ENCODE results near the gene PIGU.

Gene PIGU

DNA sequence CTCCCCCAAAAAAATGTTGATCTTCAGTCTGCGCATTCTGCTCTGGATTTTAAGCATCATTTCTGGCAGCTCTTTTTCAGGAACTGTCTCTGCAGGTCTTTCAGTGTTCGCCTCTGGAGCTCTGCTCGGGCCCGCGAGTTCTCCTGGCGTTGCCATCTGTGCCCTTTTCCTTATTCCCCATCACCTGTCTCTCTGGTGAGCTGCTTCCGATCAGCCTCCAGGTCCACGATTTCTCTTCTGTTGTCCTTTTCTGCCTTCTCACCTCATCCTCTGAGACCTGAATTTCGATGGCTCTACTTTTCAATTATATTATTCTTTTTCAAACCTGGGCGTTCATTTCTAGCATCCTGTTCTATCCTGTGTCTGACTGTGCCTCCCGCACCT is 119.0 kb downstream of the PIGU start (continued):
- no peak for TF ChIP-seq TSHZ1 (tag by site-specific recombination; IDR thresholded peaks at IDR 0.05; ENCODE audit: borderline replicate concordance)
- no peak for TF ChIP-seq RBAK (tag by site-specific recombination; IDR thresholded peaks at IDR 0.05)

- no peaks in the 10 kb centered on the region; a peak in 1 of 3 replicates for H3K36me3 ChIP-seq (ENCODE audit: control insufficient read depth in 2 of 2, insufficient read depth in 1 of 2, low read length in 2 of 2)
- H3K27ac ChIP-seq (ENCODE audit: extremely low read depth, low read depth, low read length): no peak overlapping the region
- TF ChIP-seq, protein P1, sequence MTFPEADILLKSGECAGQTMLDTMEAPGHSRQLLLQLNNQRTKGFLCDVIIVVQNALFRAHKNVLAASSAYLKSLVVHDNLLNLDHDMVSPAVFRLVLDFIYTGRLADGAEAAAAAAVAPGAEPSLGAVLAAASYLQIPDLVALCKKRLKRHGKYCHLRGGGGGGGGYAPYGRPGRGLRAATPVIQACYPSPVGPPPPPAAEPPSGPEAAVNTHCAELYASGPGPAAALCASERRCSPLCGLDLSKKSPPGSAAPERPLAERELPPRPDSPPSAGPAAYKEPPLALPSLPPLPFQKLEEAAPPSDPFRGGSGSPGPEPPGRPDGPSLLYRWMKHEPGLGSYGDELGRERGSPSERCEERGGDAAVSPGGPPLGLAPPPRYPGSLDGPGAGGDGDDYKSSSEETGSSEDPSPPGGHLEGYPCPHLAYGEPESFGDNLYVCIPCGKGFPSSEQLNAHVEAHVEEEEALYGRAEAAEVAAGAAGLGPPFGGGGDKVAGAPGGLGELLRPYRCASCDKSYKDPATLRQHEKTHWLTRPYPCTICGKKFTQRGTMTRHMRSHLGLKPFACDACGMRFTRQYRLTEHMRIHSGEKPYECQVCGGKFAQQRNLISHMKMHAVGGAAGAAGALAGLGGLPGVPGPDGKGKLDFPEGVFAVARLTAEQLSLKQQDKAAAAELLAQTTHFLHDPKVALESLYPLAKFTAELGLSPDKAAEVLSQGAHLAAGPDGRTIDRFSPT (tag by site-specific recombination; IDR thresholded peaks at IDR 0.05): no peak
- TF ChIP-seq ZNF157 (tag by site-specific recombination; IDR thresholded peaks at IDR 0.05) (no peak), ZNF660 (tag by site-specific recombination; IDR thresholded peaks at IDR 0.05) (no peak), ZNF621 (tag by site-specific recombination; IDR thresholded peaks at IDR 0.05) (no peak), ZBTB20 (tag by site-specific recombination; IDR thresholded peaks at IDR 0.05) (no peak), ZNF211 (tag by site-specific recombination; IDR thresholded peaks at IDR 0.05; ENCODE audit: low read depth) (no peak), ZNF416 (tag by site-specific recombination; IDR thresholded peaks at IDR 0.05) (no peak), ZNF768 (tag by site-specific recombination; IDR thresholded peaks at IDR 0.05) (no peak), ZNF843 (tag by site-specific recombination; IDR thresholded peaks at IDR 0.05) (no peak), ZNF777 (tag by site-specific recombination; IDR thresholded peaks at IDR 0.05; ENCODE audit: borderline replicate concordance) (no peak), TCF7L2 (IDR thresholded peaks at IDR 0.05; ENCODE audit: borderline replicate concordance, low read depth, low read length) (no peak), ZNF510 (tag by site-specific recombination; IDR thresholded peaks at IDR 0.05; ENCODE audit: insufficient replicate concordance) (no peak), ZNF19 (tag by site-specific recombination; IDR thresholded peaks at IDR 0.05; ENCODE audit: low read depth) (no peak)
- no peaks in the 10 kb centered on the region for H3K4me1 ChIP-seq (ENCODE audit: control insufficient read depth, insufficient read depth, low read length)
- ChIA-PET POLR2A (no interaction called here), CTCF (interaction anchor here (0.5 to 0.9 kb wide), 3 partner anchors 9 to 353 kb away, joined by 3 to 4 read pairs (median 3); no protein-coding TSS in a partner anchor)
- no peak overlapping the region for H3K4me3 ChIP-seq (ENCODE audit: low read depth, low read length)
- H3K9me3 ChIP-seq (ENCODE audit: control insufficient read depth, insufficient read depth, low read depth, low read length): no peaks in the 10 kb centered on the region
These were observed 123.5 kb downstream of the PIGU start for GRCh38 chr20:34553366-34553867.

DNA sequence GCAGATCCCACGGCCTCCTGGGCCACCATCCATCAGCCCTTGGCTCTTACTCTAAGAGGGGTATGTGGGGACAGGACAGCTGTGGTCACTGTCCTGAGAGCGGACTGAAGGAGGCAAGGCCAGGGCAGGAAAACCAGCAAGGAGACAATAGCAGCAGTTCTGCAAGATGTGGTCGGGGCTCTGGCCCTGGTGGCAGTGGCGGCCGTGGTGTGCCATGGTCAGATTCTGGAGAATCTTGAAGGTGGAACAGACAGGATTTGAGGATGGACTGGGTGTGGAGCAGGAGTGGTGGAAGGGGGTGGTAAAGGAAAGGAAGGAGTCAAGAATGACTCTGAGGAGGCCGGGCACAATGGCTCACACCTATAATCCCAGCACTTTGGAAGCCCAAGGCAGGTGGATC is 124.3 kb downstream of the PIGU start:
- ChIA-PET CTCF (no interaction called here), POLR2A (no interaction called here)
- no peak overlapping the region for H3K27ac ChIP-seq (ENCODE audit: extremely low read depth, low read depth, low read length)
- no peak overlapping the region for H3K4me3 ChIP-seq (ENCODE audit: low read depth, low read length)
- no peaks in the 10 kb centered on the region for H3K9me3 ChIP-seq (ENCODE audit: control insufficient read depth, insufficient read depth, low read depth, low read length)
- H3K36me3 ChIP-seq (ENCODE audit: control insufficient read depth in 2 of 2, insufficient read depth in 1 of 2, low read length in 2 of 2): no peaks in the 10 kb centered on the region; a peak in 1 of 3 replicates
- no peaks in the 10 kb centered on the region for H3K4me1 ChIP-seq (ENCODE audit: control insufficient read depth, insufficient read depth, low read length)
- TF ChIP-seq ZNF701 (tag by site-specific recombination; IDR thresholded peaks at IDR 0.05) (no peak), ZNF174 (tag by site-specific recombination; IDR thresholded peaks at IDR 0.05) (no peak)

Data from HEK293 (cell line).